ENCODE measurements around the gene CNIH3. TPM values are rescaled to one million over a fixed set of nuclear protein-coding genes. Genes with fewer than 3 reads are reported as not detected.

Gene CNIH3
- total and polyA plus RNA-seq, 2 donors (not counting 3 experiments of a cell fraction or from before 2014, with no cell fraction given), result 1.3 to 2.5 TPM

DNA sequence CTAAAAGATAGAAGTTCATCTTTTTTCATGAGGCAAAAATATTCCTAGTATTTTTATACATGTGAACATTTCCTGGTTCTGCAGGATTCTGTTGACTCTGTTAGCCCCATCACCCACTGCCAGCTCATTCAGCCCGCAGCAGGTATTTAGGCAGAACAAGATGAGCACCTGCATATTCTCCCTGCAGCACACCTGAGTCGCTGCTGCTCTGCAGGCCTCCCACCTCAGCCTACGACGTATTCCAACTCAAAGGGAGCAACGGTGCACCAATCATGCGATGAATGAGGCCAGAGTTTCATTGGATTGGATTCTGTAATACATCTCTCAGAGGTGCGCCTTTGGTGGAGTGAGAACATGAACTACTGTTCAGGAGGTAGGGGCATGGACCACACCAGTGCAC, 87.6 kb downstream of the CNIH3 start:
- Histone ChIP-seq H3K27ac (ENCODE audit: insufficient read depth, low read depth, low read length) (no peak overlapping the region), H3K4me2 (ENCODE audit: insufficient read depth, low read length) (no peak overlapping the region), H3K9me1 (replicated peaks; ENCODE audit: control insufficient read depth, extremely low read depth, insufficient read depth, low read length) (no peaks in the 10 kb centered on the region), H3K4me3 (replicated peaks in 1 of 3; ENCODE audit: insufficient read depth in 1 of 3, low read depth in 1 of 3, low read length in 3 of 3) (no peak overlapping the region), H3K27me3 (ENCODE audit: control insufficient read depth in 2 of 2, insufficient read depth in 2 of 2, low read length in 2 of 2) (no peaks in the 10 kb centered on the region), H4K20me1 (replicated peaks; ENCODE audit: control insufficient read depth, extremely low read depth, insufficient read depth, low read length) (no peaks in the 10 kb centered on the region), H3K9me3 (replicated peaks; ENCODE audit: control insufficient read depth, insufficient read depth, low read length) (no peaks in the 10 kb centered on the region), H3K4me1 (ENCODE audit: control insufficient read depth, extremely low read depth, insufficient read depth, low read length) (no peaks in the 10 kb centered on the region), H3K79me2 (ENCODE audit: control insufficient read depth, insufficient read depth, low read length) (no peaks in the 10 kb centered on the region), H3K9ac (replicated peaks; ENCODE audit: extremely low read depth, insufficient read depth, low read length) (no peak overlapping the region), H3K36me3 (ENCODE audit: control insufficient read depth in 2 of 2, extremely low read depth in 1 of 2, insufficient read depth in 2 of 2, low read length in 2 of 2) (no peaks in the 10 kb centered on the region), H2AFZ (ENCODE audit: low read depth, low read length) (no peak overlapping the region)
- DNase-seq (ENCODE audit: low read depth, low spot score) (no peak), FAIRE-seq (no peak)
- TF ChIP-seq MYC (IDR thresholded peaks at IDR 0.05; ENCODE audit: low read depth, low read length), result no peak
- intact Hi-C loops (cut with micrococcal nuclease), result no loop called here
- POLR2A ChIA-PET, result no interaction called here
- dilution Hi-C loops (cut with MboI; ENCODE audit: extremely low pct_ligation_motif_present, low sequenced_read_pairs), result no loop called here
- CTCF ChIA-PET, result interaction anchor here (1.4 to 1.6 kb wide), 2 partner anchors 149 to 191 kb away, joined by 4 to 5 read pairs; no protein-coding TSS in a partner anchor
- no TSS peak for BruUV-seq (replicated peaks)

DNA sequence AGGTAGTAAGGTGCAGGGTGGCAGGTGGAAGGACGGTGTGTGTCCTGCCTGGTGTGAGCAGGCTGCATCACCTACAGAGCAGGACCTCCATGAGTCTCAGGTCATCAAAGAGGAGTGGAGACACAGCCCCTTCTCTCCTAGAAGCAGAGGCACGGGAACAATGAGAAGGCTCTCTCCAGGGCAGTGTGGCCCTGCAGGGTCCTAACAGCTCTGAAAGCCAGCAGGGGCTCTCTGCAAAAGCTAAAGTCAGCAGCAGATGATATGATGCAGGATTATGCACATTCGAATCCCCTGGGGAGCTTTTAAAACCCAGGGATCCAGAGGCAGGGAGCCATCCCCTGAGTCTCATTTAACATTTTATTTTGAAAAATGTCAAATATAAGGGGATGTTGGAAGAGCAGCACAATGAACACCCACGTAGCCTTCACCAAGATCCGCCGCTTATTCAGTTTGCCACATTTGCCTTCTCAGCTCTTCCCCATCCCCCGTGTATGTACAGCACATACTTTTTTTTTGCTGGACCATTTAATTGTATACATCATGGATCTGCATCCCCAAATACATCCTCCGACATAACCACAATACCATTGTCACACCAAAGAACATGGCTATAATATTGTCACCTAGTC, 88.1 kb downstream of the CNIH3 start:
- no TSS peak for BruUV-seq (replicated peaks)
- DNase-seq (ENCODE audit: low read depth, low spot score), result no peak
- Histone ChIP-seq H3K27ac (ENCODE audit: insufficient read depth, low read depth, low read length) (no peak overlapping the region), H4K20me1 (replicated peaks; ENCODE audit: control insufficient read depth, extremely low read depth, insufficient read depth, low read length) (no peaks in the 10 kb centered on the region), H3K36me3 (ENCODE audit: control insufficient read depth in 2 of 2, extremely low read depth in 1 of 2, insufficient read depth in 2 of 2, low read length in 2 of 2) (no peaks in the 10 kb centered on the region), H3K27me3 (ENCODE audit: control insufficient read depth in 2 of 2, insufficient read depth in 2 of 2, low read length in 2 of 2) (no peaks in the 10 kb centered on the region), H3K9me1 (replicated peaks; ENCODE audit: control insufficient read depth, extremely low read depth, insufficient read depth, low read length) (no peaks in the 10 kb centered on the region), H3K9ac (replicated peaks; ENCODE audit: extremely low read depth, insufficient read depth, low read length) (no peak overlapping the region), H3K9me3 (replicated peaks; ENCODE audit: control insufficient read depth, insufficient read depth, low read length) (no peaks in the 10 kb centered on the region), H3K4me2 (ENCODE audit: insufficient read depth, low read length) (no peak overlapping the region), H2AFZ (ENCODE audit: low read depth, low read length) (no peak overlapping the region), H3K4me3 (replicated peaks in 1 of 3; ENCODE audit: insufficient read depth in 1 of 3, low read depth in 1 of 3, low read length in 3 of 3) (no peak overlapping the region), H3K4me1 (ENCODE audit: control insufficient read depth, extremely low read depth, insufficient read depth, low read length) (no peaks in the 10 kb centered on the region), H3K79me2 (ENCODE audit: control insufficient read depth, insufficient read depth, low read length) (no peaks in the 10 kb centered on the region)
- intact Hi-C loops (cut with micrococcal nuclease) (no loop called here), dilution Hi-C loops (cut with MboI; ENCODE audit: extremely low pct_ligation_motif_present, low sequenced_read_pairs) (no loop called here)
- TF ChIP-seq POLR2A (IDR thresholded peaks at IDR 0.05; ENCODE audit: low read depth, low read length) (no peak), GATA2 (IDR thresholded peaks at IDR 0.05; ENCODE audit: insufficient read depth, insufficient read length, low read depth, low read length) (no peak), JUN (IDR thresholded peaks at IDR 0.05; ENCODE audit: borderline replicate concordance, insufficient read depth, insufficient read length, low read depth) (no peak)
- no peak for FAIRE-seq
- ChIA-PET POLR2A (no interaction called here), CTCF (interaction anchor here (1.6 kb wide), 1 partner anchor 191 kb away, joined by 4 read pairs; no protein-coding TSS in a partner anchor)

Measured in endothelial cell of umbilical vein (primary cell).